Suppressor macrophage treated with lipopolysaccharide for 4 hours (primary cell): ENCODE results near the gene VPS54.
"Not testable (repeated sequence)": the region's sequence is repeated elsewhere in the genome, so short reads cannot be mapped to it uniquely, and the experiment has no call there.

Source experiments
- DNase-seq: peaks from one replicate; pipeline ENCODE4 v3.0.0-alpha.2; 2020

The VPS54 gene

DNA sequence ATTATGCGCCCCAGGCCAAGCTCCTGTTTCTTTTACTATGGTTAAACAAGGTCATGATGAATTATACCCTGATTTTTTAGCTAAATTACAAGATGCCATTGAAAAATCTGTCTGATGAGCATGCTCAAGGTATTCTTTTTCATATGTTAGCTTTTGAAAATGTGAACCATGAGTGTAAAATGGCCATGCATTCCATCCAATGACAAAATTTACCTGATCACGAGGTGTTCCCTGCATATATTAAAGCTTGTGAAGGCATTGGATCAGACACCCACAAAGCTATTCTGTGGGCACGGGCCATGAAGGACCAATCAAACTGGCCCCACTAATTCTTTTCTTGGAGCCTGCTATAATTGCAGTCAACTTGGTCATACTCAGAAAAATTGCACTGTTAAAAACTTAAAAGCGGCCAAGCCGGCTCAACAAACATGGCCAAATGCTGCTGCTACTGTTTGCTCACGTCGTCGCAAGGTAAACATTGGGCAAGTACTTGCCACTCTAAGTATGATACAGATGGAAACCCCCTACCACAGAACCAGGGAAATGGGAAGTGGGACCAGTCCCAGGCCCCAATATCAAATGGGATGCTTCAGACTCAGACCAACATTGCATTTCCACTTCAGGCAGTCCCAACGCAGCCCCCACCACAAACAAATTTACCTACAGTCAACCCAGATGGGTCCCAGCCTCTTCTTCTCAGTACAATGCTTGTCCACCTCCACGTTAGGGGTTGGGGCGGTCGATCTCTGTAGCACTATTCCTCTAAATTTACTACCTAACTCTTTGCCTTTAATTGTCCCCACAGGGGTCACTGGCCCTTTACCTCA lies 27.8 kb downstream of the VPS54 start:
- not testable (repeated sequence) for DNase-seq

DNA sequence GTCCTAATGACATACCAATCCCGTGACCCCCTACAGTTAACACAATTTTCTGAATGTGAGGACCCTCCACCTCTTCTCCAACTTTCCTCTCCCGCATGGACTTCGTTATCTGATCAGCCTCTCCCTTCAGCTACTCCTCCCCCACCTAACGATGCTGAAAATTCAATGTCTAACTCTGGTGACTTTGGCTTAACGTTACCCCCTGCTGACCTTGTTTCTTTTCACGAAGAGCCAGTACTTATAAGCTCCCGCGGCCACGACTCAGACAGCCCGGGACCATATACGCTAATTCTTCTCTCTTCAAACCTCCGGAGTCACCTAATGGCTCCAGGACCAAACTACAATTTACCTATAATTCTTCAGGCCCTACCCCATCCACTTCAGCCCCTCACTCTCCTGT lies 29.2 kb downstream of the VPS54 start:
- DNase-seq, result no peak

DNA sequence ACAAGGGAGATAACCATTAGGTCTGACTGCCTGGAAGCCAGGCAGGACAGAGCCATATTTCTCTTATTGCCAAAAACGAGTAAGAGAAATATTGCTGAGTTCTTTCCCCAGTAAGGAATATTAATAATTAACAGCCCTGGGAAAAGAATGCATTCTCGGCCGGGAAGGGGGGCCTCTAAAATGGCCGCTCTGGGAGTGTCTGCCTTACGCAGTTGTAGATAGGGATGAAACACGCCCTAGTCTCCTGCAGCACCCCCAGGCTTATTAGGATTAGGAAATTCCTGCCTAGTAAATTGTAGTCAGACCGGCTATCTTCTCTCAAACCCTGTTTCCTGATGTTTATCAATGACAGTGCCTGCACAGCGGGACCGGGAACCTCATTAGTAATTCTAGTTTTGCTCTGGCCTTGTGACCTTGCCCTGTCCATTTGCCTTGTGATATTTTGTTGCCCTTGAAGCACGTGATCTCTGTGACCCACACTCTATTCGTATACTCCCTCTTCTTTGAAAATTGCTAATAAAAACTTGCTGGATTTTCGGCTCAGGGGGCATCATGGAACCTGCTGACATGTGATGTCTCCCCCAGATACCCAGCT lies 30.3 kb downstream of the VPS54 start:
- not testable (repeated sequence) for DNase-seq

DNA sequence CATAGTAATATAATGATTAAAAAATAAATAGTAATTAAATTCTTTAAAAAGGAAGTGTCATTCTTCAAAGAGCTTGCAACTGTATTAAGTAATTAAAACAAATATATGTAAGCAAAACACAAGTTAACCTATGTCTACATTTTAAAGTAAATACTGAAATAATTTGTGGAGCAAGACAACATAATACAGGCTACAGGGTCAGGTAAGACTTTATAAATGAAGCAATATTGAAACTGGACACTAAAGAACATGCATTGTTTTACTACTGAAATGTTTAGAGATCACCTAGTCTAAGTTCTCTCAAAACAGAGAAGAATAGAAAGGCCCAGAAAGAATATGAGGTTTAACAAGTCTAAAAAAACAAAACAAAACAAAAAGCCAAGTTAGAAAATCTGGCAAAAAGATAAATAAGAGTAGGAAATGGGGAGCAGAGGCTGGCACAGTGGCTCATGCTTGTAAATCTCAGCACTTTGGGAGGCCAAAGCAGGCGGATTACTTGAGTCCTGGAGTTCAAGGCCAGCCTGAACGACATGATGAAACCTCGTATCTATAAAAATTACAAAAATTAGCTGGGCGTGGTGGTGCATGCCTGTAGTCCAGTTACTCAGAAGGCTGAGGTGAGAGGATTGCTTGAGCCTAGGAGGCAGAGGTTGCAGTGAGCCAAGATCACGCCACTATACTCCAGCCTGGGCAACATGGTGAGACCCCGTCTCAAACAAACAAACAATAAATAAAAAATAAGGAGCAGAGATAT lies 34.4 kb downstream of the VPS54 start:
- DNase-seq, result no peak

DNA sequence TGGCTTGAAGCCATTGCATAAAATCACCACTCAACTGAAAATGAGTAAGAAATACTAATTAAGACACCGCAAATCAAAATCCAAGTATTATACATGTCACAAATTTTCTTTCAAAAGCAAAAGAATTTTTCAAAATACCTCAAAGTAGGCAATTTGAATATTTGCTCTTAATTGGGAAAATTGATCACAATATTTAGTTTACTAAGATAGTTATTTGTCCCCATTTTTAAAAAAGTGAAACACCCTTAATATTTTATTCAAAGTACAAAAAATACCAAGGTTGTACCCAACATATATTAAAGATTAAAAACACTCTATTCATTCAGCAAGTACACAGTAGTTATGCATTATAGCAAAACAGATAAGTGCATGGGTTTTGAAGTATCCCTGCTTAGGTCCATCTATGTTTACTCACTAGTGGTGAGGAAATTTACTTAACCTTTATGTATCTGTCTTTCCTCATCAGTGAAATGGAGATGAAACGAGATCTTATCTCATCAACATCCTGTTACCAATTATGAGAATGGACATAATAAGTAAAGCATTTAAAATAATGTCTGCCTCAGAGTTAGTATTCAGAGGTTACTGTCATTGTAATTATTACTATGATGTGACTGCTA lies 35.1 kb downstream of the VPS54 start:
- DNase-seq, result peak; percentile 15

DNA sequence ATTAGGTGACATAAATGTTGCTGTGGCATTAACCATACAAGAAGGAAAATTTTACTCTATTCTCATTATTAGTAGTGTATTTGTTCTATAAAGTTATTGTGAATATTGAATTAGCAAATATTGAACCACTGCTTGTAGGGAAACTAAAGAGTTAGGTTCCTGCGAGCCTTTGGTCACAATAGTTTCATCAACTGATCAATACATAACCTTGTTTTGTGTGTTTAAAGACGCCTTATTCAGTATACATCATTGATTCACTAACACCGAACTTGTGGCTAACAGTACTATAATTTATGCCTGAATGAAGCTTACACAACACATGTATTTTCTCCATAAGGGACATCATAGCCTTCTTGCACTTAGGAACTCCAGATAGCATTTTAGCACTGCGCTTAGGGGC lies 36.9 kb downstream of the VPS54 start:
- DNase-seq, result no peak

DNA sequence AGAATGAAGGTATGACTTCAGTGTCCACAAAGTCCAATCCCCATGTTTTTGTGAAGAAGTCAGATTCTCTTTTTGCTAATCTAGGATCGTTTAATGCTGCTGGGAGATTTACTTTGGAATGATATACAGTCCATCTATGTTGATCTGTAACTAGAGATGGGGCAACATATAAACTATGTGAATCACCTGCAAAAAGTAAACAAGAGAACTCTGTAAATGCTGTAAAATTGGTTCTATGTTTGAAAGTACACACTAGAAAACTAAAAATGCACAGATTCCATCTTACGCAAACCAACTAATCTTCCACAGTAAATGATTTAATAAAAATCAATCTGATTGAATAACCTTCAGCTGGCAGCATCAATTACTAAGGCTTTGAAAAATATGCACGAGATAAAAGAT lies 37.5 kb downstream of the VPS54 start:
- no peak for DNase-seq

DNA sequence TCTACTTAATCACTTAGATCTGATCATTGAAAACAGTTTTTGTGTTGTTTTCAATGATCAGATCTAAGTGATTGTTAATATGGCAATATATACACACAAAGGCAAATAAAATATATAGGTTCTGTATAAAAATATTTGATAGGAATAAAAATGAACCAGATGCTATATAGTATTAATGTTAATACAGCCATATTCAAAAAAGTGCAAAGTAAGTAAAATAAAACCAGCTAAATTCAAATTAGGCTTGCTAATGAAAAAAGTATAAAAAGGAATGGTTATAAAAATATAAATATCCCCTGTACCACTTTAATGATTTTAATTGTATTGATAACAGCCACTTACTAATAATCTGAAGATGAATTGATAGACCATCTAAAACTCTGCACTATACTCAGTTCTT lies 38.4 kb downstream of the VPS54 start:
- DNase-seq, result no peak

DNA sequence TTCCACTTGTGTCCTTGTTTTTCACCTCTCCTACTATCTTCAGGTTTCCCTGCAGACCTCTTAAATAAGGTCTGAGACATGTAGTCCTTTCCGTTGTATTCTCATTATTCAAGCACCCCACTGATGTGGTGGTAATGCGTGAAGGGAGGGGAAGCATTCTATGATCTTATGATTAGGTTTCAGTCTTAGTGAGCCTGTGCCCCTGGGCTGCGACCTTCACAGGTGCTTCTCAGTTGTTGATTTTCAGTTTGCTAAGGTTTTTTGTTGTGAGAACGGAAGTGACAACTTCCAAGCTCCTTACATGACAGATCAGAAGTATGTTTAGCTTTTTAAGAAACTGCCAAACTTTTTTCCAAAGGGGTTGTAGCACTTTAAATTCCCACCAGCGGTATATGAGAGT lies 41.3 kb downstream of the VPS54 start:
- DNase-seq, result no peak

DNA sequence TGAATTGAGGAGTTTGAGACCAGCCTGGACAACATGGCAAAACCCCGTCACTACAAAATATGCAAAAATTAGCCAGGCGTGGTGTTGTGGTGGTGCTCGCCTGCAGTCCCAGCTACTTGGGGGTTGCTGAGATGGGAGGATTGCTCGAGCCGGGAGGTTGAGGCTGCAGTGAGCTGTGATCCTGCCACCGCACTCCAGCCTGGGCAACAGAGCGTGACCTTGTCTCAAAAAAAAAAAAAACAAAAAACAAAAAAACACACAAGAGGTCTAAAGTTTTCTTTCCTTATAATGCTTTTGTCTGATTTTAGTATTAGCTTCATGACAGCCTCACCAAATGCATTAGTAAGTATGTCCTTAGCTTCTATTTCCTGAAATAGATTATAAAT lies 43.1 kb downstream of the VPS54 start:
- DNase-seq, result no peak

DNA sequence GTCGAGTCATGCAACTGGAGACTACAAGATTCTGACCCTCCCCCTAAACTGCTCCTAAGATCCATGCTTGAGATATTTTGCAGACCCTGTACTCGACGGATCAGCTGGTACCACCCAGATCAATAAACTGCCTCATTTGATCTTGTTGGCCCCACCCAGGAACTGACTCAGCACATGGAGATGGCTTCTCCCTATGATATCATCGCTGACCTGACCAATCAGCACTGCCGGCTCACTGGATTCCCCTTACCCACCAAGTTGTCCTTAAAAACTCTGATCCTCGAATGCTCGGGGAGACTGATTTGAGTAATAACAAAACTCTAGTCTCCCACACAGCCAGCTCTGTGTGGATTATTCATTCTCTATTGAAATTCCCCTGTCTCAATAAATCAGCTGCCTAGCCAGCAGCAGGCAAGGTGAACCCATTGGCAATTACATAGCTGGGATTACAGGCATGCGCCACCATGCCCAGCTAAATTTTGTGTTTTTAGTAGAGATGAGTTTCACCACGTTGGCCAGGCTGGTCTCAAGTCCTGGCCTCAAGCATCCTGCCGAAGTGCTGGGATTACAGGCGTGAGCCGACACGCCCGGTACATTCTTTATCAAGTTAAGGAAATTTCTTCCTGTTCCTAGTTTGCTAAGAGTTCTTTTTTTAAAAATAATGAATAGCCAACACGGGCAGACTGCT lies 43.6 kb downstream of the VPS54 start:
- DNase-seq, result no peak

DNA sequence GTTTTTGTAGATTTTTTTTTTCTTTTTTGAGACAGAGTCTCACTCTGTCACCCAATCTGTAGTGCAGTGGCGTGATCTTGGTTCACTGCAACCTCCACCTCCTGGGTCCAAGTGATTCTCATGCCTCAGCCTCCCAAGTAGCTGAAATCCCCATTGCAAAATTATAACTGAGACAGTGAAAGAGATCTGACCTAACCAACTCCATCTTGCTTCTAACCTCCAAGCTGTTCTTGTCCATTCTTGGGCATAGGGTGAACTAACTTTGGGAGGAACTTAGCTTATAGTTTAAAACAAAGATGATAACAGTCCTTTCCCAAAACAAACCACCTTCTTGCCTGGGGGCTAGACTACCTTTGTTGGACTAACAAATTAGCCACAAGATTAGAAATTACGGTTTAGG lies 44.2 kb downstream of the VPS54 start:
- DNase-seq, result not testable (repeated sequence)

DNA sequence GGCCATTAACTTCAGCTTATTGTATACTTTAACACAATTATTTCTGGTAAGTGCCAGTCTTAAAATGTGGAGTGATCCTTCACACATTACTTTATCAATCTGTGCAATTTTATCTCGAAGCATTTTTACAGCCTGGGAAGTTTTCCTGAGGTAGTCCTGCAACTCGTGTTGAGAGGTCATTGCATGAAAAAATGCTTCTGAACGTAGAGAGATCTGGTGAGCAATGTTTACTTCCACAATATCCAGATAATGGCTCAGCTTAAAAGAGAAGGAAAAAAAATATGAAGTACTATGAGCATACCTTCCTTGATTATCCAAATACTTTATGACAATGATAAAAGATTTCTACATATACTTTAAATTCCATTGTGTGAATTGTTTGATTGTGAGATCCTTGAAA lies 57.0 kb downstream of the VPS54 start:
- no peak for DNase-seq

DNA sequence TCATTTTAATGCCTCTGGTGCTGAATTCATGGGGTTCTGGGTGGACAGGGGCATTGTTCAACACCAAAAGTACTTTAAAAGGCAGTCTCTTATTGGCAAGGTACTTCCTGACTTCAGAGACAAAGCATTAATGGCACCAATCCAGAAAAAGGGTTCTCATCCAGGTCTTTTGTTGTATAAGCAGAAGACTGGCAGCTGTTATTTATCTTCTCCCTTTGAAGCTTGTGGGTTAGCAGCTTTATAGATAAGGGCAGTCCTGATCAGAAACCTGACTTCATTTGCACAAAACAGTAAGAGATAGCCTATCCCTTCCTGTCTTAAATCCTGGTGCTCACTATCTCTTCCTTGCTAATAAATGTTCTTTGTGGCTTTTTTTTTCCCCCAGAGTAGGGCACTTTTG lies 68.8 kb downstream of the VPS54 start:
- no peak for DNase-seq

DNA sequence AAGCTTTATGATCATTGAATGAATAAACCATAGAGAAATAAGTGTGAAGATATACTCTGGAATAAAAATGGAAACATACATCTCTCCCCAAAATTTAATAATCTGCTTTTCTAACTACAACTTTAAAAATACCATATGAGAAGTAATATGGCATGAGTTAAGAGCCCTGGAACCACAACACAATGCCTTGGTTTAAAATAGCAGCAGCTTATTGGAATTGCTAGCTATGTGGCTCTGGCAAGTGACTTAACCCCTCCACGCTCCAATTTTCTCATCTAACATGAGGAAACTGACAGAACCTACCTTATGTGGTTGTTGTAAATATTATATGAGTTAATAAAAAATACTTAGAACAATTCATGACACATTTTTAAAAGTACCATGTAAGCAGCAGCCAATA lies 76.4 kb downstream of the VPS54 start:
- DNase-seq, result no peak

DNA sequence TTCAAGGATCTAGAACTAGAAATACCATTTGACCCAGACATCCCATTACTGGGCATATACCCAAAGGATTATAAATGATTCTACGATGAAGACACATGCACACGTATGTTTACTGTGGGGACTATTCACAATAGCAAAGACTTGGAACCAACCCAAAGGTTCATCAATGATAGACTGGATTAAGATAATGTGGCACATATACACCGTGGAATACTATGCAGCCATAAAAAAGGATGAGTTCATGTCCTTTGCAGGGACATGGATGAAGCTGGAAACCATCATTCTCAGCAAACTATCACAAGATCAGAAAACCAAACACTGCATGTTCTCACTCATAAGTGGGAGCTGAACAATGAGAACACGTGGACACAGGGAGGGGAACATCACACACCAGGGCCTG lies 87.1 kb downstream of the VPS54 start:
- DNase-seq, result not testable (repeated sequence)

DNA sequence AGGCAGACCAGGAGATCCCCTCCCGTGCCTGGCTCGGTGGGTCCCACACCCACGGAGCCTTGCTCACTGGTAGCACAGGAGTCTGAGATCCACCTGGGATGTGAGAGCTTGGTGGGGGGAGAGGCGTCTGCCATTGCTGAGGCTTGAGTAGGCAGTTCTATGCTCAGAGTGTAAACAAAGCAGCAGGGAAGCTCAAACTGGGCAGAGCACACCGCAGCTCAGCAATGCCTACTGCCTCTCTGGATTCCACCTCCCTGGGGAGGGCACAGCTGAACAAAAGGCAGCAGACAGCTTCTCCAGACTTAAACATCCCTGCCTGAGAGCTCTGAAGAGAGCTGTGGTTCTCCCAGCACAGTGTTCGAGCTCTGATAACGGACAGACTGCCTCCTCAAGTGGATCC lies 92.4 kb downstream of the VPS54 start:
- DNase-seq, result no peak

DNA sequence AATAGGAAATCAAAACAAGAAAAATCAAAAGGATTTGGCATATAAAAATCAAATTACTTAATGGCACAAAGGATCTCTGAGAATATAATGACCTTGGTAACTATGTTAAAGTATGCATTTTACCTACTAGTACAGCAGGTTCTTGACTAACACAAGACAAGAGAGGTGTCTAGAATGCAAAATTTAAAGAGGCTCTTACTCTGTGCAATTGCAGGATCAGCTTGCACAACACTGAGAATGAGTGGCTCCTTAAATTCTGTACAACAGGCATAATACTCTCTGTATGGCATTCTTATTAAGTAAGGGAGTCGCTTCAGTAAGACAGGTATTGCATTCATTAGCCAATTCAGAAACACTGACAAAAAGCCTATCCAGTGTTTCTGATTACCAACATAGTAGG lies 104.9 kb downstream of the VPS54 start:
- no peak for DNase-seq

DNA sequence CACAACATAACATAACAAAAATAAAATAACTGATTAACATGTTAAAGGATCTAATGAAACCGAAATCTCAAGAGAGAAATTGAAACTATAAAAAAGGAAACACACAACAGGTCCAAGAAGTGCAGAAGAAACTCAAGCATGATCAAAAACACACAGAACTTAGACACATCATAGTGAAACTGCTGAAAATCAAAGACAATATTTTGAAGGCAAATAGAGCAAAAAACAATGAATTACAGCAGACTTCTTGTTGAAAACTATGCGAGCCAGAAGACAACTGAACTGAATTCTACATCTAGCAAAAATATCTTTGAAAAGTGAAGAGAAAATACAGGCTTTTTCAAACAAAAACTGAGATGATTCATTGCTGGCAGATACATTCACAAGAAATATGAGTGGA lies 116.2 kb downstream of the VPS54 start:
- peak; percentile 18 for DNase-seq

DNA sequence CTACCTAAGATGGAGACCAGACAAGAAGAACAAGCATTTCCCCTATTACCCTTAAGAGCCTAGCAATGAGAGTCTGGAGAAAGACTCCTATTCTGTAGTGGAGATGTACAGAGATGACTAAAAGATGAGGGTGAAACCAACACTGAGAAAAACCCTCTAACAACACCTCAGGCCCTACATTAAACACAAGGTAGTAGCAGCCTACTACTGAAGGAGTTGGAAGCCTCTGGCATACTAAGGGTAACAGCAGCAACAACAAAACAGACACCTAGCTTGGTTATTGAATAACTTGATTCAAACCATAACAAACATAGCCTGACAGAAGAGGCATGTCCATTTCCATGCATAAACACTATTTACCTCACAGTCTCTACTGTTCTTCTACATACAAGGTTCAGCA lies 117.1 kb downstream of the VPS54 start:
- DNase-seq, result no peak

DNA sequence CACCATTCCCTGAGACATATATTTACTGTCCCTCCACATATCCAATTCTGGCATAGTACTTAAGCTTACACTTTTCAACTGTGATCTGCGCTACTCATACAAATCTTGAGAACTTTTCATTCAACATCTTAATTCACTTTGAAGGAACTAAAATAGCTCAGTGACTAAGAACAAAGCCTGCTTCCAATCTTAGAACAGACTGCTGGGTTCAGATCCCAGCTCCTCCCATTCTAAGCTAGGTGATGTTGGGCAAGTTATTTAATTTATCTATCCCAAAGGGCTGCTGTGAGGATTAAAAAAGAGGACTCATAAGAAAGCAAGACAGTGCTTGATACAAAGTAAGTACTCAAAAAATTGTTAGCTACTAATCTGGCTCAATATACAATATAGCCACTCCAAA lies 119.6 kb downstream of the VPS54 start:
- DNase-seq, result no peak

DNA sequence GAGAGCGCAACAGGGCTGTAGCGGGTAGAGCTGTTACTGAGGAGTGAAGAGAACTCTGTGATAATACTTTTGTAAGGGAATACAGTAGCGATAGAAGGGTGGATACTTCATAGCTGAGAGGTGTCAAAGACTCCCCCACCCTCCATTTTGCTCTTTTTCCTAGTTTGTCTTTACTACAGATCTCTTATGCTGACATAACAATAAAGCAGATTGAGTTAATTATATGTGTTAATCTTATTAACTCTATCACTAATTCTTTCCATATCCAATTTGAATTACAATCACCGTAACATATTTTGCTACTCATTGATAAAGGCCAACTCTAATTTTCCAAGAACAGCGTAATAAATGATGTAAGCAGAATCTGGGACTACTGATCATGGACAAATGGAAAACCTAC lies 120.4 kb downstream of the VPS54 start:
- no peak for DNase-seq

DNA sequence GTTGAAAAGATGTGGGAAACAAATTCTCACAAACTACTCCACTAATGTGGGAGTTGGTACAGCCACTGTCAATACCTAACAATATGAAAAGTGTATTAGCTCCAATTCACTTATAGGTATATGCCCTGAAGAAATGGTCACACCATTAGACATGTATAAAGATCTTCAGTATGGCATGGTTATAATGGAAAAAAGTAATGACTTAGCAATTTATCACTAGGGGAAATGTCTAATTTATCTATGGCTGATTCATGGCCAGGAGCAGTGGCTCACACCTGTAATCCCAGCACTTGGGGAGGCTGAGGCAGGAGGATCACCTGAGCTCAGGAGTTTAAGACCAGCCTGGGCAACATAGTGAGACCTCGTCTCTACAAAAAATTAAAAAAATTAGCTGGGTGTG lies 125.1 kb downstream of the VPS54 start:
- DNase-seq, result no peak
